ENCODE results near the gene ZNF718.

- TF ChIP-seq CTCF (IDR thresholded peaks at IDR 0.05; ENCODE audit: low read depth, low read length, poor library complexity, severe bottlenecking), result no peak
- TF ChIP-seq EZH2phosphoT487 (IDR thresholded peaks at IDR 0.05; ENCODE audit: borderline replicate concordance, low read length), result no peak
Observed at GRCh38 chr4:125833-126232, 1.5 kb downstream of the ZNF718 start.

All from DOHH2 (cell line).